Cardiac fibroblast (primary cell): Measurements from ENCODE around the gene STOML1.
"Not testable (repeated sequence)": the region's sequence is repeated elsewhere in the genome, so short reads cannot be mapped to it uniquely, and the experiment has no call there.

Source experiments
- DNase-seq, 2 donors: peaks; one replicate each; pipeline versions ENCODE4 v3.0.0 to v3.0.0-alpha.2; 2010; ENCODE audit warnings: low read depth in 2 of 2
- H3K4me3 ChIP-seq, 2 donors: replicated peaks in 1 of 2; 1 replicate in 1 of 2; 2 replicates in 1 of 2; pipeline ENCODE4 v1.5.1; 2011; ENCODE audit warnings: low read depth in 2 of 2, low read length in 2 of 2, mild to moderate bottlenecking in 2 of 2, moderate library complexity in 1 of 2
- TF ChIP-seq, protein P1 (sequence below): IDR thresholded peaks from one replicate; pipeline ENCODE4 v1.5.1; 2011; ENCODE audit warnings: low read depth, mild to moderate bottlenecking, low read length, inconsistent platforms

STOML1 gene

DNA sequence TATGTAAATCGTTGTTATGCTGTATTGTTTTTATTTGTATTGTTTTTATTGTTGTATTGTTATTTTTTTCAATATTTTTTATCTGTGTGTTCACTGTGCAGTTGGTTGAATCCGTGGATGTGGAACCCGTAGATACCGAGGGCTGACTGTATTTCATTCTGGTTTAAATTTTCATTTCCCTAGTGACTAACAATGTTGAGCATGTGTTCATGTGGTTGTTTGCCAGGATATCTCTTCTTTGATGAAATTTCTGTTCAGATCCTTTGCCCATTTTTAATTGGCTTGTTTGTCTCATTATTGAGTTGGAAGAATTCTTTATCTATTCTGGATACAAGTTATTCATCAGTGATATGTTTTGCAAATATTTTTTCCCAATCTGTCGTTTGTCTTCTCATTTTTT is 29.7 kb downstream of the STOML1 start:
- no peak for DNase-seq
- H3K4me3 ChIP-seq: no peak overlapping the region
- TF ChIP-seq, protein P1, sequence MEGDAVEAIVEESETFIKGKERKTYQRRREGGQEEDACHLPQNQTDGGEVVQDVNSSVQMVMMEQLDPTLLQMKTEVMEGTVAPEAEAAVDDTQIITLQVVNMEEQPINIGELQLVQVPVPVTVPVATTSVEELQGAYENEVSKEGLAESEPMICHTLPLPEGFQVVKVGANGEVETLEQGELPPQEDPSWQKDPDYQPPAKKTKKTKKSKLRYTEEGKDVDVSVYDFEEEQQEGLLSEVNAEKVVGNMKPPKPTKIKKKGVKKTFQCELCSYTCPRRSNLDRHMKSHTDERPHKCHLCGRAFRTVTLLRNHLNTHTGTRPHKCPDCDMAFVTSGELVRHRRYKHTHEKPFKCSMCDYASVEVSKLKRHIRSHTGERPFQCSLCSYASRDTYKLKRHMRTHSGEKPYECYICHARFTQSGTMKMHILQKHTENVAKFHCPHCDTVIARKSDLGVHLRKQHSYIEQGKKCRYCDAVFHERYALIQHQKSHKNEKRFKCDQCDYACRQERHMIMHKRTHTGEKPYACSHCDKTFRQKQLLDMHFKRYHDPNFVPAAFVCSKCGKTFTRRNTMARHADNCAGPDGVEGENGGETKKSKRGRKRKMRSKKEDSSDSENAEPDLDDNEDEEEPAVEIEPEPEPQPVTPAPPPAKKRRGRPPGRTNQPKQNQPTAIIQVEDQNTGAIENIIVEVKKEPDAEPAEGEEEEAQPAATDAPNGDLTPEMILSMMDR: no peak

- not testable (repeated sequence) for DNase-seq, H3K4me3 ChIP-seq
These were observed 31.5 kb downstream of the STOML1 start for GRCh38 chr15:73960472-73961070.

DNA sequence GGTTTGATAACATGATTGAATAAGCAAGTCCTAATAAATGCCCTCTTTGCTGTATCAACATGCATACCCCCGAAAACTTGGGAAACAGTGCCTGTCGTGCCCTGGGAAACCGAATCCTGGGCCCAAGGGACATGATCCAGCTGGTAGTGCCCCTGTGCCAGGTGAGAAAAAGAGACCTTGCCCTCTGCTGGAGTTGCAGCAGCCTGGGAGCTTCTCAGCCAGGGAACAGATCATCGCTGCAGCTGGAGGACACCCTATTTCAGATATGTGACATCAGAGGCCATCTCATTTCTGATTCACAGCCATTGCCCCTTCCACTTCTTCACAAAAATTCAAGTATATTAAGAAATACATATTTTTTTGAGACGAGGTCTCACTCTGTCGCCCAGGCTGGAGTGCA is 32.3 kb downstream of the STOML1 start:
- DNase-seq: no peak
- H3K4me3 ChIP-seq: no peak overlapping the region
- TF ChIP-seq, protein P1: no peak

GRCh38 chr15:73959012-73959581 is 33.0 kb downstream of the STOML1 start:
- TF ChIP-seq, protein P1: no peak
- H3K4me3 ChIP-seq: no peak overlapping the region
- peak in 1 of 2 donors; percentile 31 for DNase-seq

GRCh38 chr15:73957785-73958184 is 34.3 kb downstream of the STOML1 start:
- TF ChIP-seq, protein P1: no peak
- no peak for DNase-seq
- H3K4me3 ChIP-seq: no peak overlapping the region

GRCh38 chr15:73957276-73957675 is 34.8 kb downstream of the STOML1 start:
- TF ChIP-seq, protein P1: no peak
- no peak overlapping the region for H3K4me3 ChIP-seq

DNA sequence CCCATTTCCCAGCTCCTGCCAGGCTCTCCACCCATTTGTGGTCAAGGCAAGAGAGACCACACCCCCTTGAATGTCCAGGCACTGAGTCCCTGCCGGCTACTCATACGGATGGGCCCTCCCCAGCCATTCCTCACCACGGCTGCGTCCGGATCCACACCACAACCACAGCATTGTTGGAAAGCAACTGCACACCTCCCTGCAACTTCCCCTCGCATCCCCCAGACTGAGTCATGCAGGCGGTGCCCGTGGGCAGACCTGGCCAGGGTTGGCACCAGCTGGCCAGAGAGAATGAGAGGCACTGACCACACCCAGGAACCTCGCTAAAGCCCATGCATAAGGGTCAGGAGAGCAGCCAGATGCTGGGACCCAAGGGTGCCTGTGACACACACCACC is 35.4 kb downstream of the STOML1 start:
- no peak overlapping the region for H3K4me3 ChIP-seq
- DNase-seq: peak; percentile 83 to 94
- TF ChIP-seq, protein P1: no peak

More at GRCh38 chr15:73957276-73957675, 34.8 kb downstream of the STOML1 start:
- DNase-seq: no peak
